ACHN (cell line): ENCODE measurements around the gene ELOVL3.

Source experiments
- DNase-seq: peaks from one replicate; pipeline ENCODE4 v3.0.0-alpha.2; 2015
- in situ Hi-C: cut with HindIII; loops from 2 replicates; pipeline ENCODE4 v1.10.0; 2017; ENCODE audit warnings: low sequenced_read_pairs, low pct_ligation_motif_present, low pct_unique_long_range_greater_than_20kb

The ELOVL3 gene

GRCh38 chr10:102219370-102219769 is 6.7 kb upstream of the ELOVL3 start:
- in situ Hi-C loops, result no loop called here
- no peak for DNase-seq

- in situ Hi-C loops, result loop anchor here (10.0 kb wide), 1 partner anchor 134 kb away; no protein-coding TSS in a partner anchor
- no peak for DNase-seq
Measured at GRCh38 chr10:102220612-102221011, 5.5 kb upstream of the ELOVL3 start.

- no peak for DNase-seq
- in situ Hi-C loops, result loop anchor here (10.0 kb wide), 1 partner anchor 132 kb away; no protein-coding TSS in a partner anchor
Measured at GRCh38 chr10:102222797-102223196, 3.3 kb upstream of the ELOVL3 start.

- in situ Hi-C loops, result loop anchor here (10.0 kb wide), 1 partner anchor 128 kb away; no protein-coding TSS in a partner anchor
- no peak for DNase-seq
Measured at GRCh38 chr10:102226542-102226870, 407 bp downstream of the ELOVL3 start.

GRCh38 chr10:102227050-102227449 is 951 bp downstream of the ELOVL3 start:
- in situ Hi-C loops, result loop anchor here (10.0 kb wide), 1 partner anchor 128 kb away; no protein-coding TSS in a partner anchor
- DNase-seq, result no peak

- peak; percentile 84 for DNase-seq
- in situ Hi-C loops, result loop anchor here (10.0 kb wide), 1 partner anchor 125 kb away; no protein-coding TSS in a partner anchor
Measured at GRCh38 chr10:102229810-102230263, 3.7 kb downstream of the ELOVL3 start.

- peak; percentile 87 for DNase-seq
- in situ Hi-C loops, result no loop called here
Measured at GRCh38 chr10:102230264-102230860, 4.3 kb downstream of the ELOVL3 start.

GRCh38 chr10:102230861-102231356 is 4.8 kb downstream of the ELOVL3 start:
- in situ Hi-C loops, result no loop called here
- peak; percentile 76 for DNase-seq

GRCh38 chr10:102231357-102232318 is 5.5 kb downstream of the ELOVL3 start:
- in situ Hi-C loops, result no loop called here
- DNase-seq, result peak; percentile 71

GRCh38 chr10:102233997-102234396 is 7.9 kb downstream of the ELOVL3 start:
- in situ Hi-C loops, result no loop called here
- no peak for DNase-seq

- DNase-seq, result no peak
- in situ Hi-C loops, result no loop called here
Measured at GRCh38 chr10:102234888-102235597, 8.9 kb downstream of the ELOVL3 start.

GRCh38 chr10:102235598-102235920 is 9.5 kb downstream of the ELOVL3 start:
- in situ Hi-C loops, result no loop called here
- peak; percentile 53 for DNase-seq

- DNase-seq, result no peak
- in situ Hi-C loops, result no loop called here
Measured at GRCh38 chr10:102236006-102236405, 9.9 kb downstream of the ELOVL3 start.

GRCh38 chr10:102237711-102238252 is 11.7 kb downstream of the ELOVL3 start:
- no peak for DNase-seq
- in situ Hi-C loops, result no loop called here

- in situ Hi-C loops, result no loop called here
- DNase-seq, result no peak
Measured at GRCh38 chr10:102240467-102241031, 14.4 kb downstream of the ELOVL3 start.

- in situ Hi-C loops, result no loop called here
- no peak for DNase-seq
Measured at GRCh38 chr10:102241032-102241443, 14.9 kb downstream of the ELOVL3 start.

- peak; percentile 84 for DNase-seq
- in situ Hi-C loops, result no loop called here
Measured at GRCh38 chr10:102241444-102242117, 15.5 kb downstream of the ELOVL3 start, which contains the start of gene PITX3. Gene PITX3, minus strand, starts transcription at chr10:102241512. Its CDS starts 9,432 bp downstream, at chr10:102232080.

GRCh38 chr10:102242118-102242485 is 16.0 kb downstream of the ELOVL3 start:
- DNase-seq, result no peak
- in situ Hi-C loops, result no loop called here
